Neural crest cell (in vitro differentiated cells): Measurements from ENCODE around the gene ARNT2. TPM values are rescaled to one million over a fixed set of nuclear protein-coding genes. Genes with fewer than 3 reads are reported as not detected.

Source experiments
- DNase-seq: peaks from one replicate; pipeline ENCODE4 v3.0.0; 2021; ENCODE audit warnings: low read depth, mixed read lengths, low spot score
- H3K27ac Mint-ChIP-seq: one replicate; pipeline ENCODE4 v1.8.0; 2021; ENCODE audit warnings: mild to moderate bottlenecking, mixed read lengths; ENCODE audit not compliant: unreplicated experiment
- H3K27me3 Mint-ChIP-seq: 2 replicates; pipeline ENCODE4 v1.8.0; 2021; ENCODE audit warnings: low read depth, mild to moderate bottlenecking, mixed read lengths
- H3K36me3 Mint-ChIP-seq: 2 replicates; pipeline ENCODE4 v1.8.0; 2021; ENCODE audit warnings: low read depth, mild to moderate bottlenecking, mixed read lengths
- H3K4me1 Mint-ChIP-seq: 2 replicates; pipeline ENCODE4 v1.8.0; 2021; ENCODE audit warnings: mixed read lengths
- H3K4me3 Mint-ChIP-seq: one replicate; pipeline ENCODE4 v1.8.0; 2021; ENCODE audit warnings: mild to moderate bottlenecking, mixed read lengths
- H3K9me3 Mint-ChIP-seq: 2 replicates; pipeline ENCODE4 v1.8.0; 2021; ENCODE audit warnings: mixed read lengths
- total RNA-seq: library from RNA; stranded (reverse); gene quantifications from 2 replicates; pipeline ENCODE4 v1.2.1, GENCODE V29; 2021
- TF ChIP-seq, protein P1 (sequence below): fragments of 200-600 bp; sonication (generic); conservative IDR thresholded peaks from 2 replicates; pipeline ENCODE4 v1.5.0; 2021; ENCODE audit warnings: antibody characterized with exemption, mild to moderate bottlenecking

Gene ARNT2
- total RNA-seq, 1 donor from 2014 or later, result 58.3 TPM

DNA sequence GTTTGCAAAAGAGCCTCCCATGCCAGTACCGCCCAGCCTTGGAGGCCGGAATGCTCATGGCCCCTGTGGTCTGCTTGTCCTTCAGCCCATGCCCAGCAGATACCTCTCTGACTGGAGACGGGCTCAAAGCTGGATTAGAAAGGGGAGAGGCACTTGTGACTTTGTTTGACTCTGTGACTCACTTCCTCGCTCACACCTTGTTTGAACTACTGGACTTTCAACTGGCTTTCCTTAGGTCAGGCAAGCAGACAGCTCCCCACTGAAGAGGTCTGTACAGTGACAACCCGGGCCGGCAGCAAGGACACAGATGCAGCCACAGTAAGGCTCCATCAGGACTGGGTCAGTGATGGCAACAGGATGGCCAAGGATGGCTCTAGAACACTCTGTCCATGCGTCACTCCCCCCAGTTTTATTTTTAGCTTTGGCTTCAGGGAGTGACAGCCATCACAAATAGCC is 192.4 kb downstream of the ARNT2 start:
- peaks cover 17% of the 10 kb centered on the region for H3K36me3 Mint-ChIP-seq
- no peak overlapping the region for H3K27ac Mint-ChIP-seq

DNA sequence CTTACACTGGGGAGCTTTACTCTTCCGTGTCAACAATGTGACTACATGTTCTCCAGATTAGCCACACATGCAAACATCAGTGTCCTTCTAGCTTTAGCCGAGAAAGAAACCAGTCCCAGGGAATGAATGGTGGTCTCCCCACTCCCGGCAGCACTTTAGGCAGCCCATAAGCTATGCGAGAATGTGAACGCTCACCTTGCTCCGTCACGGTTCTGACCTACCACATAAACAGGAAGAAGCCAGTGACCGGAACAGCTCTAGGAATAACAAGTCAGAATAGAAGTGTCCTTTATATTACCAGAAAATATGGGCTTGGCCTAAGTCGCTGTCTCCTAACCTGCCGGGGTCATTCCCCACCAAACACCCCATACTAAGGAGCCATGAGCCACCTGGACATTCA is 192.9 kb downstream of the ARNT2 start:
- Mint-ChIP-seq H3K4me3 (no peak overlapping the region), H3K27me3 (no peaks in the 10 kb centered on the region), H3K4me1 (peaks cover 4% of the 10 kb centered on the region), H3K36me3 (peaks cover 17% of the 10 kb centered on the region), H3K9me3 (peaks cover 3% of the 10 kb centered on the region), H3K27ac (no peak overlapping the region)
- DNase-seq, result no peak
- TF ChIP-seq, protein P1, sequence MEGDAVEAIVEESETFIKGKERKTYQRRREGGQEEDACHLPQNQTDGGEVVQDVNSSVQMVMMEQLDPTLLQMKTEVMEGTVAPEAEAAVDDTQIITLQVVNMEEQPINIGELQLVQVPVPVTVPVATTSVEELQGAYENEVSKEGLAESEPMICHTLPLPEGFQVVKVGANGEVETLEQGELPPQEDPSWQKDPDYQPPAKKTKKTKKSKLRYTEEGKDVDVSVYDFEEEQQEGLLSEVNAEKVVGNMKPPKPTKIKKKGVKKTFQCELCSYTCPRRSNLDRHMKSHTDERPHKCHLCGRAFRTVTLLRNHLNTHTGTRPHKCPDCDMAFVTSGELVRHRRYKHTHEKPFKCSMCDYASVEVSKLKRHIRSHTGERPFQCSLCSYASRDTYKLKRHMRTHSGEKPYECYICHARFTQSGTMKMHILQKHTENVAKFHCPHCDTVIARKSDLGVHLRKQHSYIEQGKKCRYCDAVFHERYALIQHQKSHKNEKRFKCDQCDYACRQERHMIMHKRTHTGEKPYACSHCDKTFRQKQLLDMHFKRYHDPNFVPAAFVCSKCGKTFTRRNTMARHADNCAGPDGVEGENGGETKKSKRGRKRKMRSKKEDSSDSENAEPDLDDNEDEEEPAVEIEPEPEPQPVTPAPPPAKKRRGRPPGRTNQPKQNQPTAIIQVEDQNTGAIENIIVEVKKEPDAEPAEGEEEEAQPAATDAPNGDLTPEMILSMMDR, result no peak

More for the DNA sequence above, 192.4 kb downstream of the ARNT2 start:
- TF ChIP-seq, protein P1, result no peak
- Mint-ChIP-seq H3K4me1 (peaks cover 4% of the 10 kb centered on the region), H3K4me3 (no peak overlapping the region), H3K27me3 (no peaks in the 10 kb centered on the region), H3K9me3 (peaks cover 3% of the 10 kb centered on the region)
- no peak for DNase-seq

DNA sequence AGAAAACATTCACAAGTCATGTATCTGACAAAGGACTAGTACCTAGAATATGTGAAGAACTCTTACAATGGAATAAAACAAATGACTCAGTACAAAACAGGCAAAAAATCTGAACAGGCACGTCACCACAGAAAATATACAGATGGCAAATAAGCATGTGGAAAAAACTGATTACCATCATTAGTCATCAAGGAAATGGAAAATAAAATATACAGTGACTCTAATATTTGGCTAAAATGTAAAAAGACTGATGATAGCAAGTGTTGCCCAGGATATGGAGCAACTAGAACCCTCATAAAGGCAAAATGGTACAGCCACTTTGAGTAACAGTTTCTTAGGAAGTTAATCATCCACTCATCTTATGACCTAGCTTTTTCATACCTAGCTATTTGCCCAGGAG is 195.2 kb downstream of the ARNT2 start:
- Mint-ChIP-seq H3K27ac (no peak overlapping the region), H3K36me3 (peaks cover 12% of the 10 kb centered on the region), H3K27me3 (no peaks in the 10 kb centered on the region), H3K4me3 (no peak overlapping the region), H3K4me1 (no peaks in the 10 kb centered on the region), H3K9me3 (peaks cover 3% of the 10 kb centered on the region)
- no peak for DNase-seq
- TF ChIP-seq, protein P1, result no peak

DNA sequence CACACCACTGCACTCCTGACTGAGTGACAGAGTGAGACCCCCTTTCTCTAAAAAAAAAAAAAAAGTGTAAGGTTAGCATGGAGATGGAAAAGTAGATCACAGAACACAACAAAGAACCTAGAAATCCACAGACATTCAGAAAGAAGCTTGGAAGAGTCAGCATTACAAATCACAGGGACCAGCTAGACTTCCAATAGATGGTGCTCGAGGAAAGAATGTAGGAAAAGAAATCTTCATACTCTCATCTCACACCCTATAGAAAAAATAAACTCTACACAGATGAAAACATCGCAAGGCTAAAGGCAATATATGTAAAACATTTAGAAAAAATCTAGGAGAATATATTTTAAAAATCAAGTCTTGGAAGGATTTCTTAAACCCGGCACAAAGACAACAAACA is 196.4 kb downstream of the ARNT2 start:
- Mint-ChIP-seq H3K27ac (no peak overlapping the region), H3K4me3 (no peak overlapping the region), H3K27me3 (no peaks in the 10 kb centered on the region), H3K36me3 (peaks cover 12% of the 10 kb centered on the region), H3K4me1 (no peaks in the 10 kb centered on the region), H3K9me3 (peaks cover 3% of the 10 kb centered on the region)
- TF ChIP-seq, protein P1, result no peak
- DNase-seq, result no peak

DNA sequence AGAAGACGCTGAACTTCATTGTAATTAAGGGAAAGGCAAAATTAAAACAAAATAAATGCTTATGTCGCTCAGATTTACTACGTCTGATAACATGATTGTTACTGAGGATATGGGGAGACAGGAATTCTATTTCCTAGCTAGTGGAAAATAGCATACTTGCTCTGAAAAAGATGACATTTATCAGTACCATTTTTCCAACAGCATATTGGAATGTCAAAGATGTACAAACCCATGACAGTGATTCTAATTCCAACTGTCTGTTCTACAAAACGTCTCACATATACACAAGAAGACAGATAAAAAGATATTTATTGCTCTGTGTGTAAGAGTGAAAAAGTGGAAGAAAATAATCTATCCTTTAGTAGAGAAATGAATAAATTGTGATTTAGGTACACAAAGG is 197.1 kb downstream of the ARNT2 start:
- no peak for DNase-seq
- peaks cover 12% of the 10 kb centered on the region for H3K36me3 Mint-ChIP-seq
- no peak overlapping the region for H3K27ac Mint-ChIP-seq
- H3K27me3 Mint-ChIP-seq, result no peaks in the 10 kb centered on the region
- H3K9me3 Mint-ChIP-seq, result peaks cover 3% of the 10 kb centered on the region
- TF ChIP-seq, protein P1, result no peak
- H3K4me3 Mint-ChIP-seq, result no peak overlapping the region
- H3K4me1 Mint-ChIP-seq, result no peaks in the 10 kb centered on the region
